Activated gamma-delta T cell treated with anti-CD3 and anti-CD28 coated beads, Interleukin-2, amount 50 U/mL, for 16 hours (primary cell): ENCODE measurements around the gene CKB.
A peak's percentile ranks its signal among the peaks of the same experiment; 100 is the strongest.

Experiments
- DNase-seq: peaks from one replicate; pipeline ENCODE4 v3.0.0-alpha.2; 2020; ENCODE audit warnings: low read depth

The CKB gene

DNA sequence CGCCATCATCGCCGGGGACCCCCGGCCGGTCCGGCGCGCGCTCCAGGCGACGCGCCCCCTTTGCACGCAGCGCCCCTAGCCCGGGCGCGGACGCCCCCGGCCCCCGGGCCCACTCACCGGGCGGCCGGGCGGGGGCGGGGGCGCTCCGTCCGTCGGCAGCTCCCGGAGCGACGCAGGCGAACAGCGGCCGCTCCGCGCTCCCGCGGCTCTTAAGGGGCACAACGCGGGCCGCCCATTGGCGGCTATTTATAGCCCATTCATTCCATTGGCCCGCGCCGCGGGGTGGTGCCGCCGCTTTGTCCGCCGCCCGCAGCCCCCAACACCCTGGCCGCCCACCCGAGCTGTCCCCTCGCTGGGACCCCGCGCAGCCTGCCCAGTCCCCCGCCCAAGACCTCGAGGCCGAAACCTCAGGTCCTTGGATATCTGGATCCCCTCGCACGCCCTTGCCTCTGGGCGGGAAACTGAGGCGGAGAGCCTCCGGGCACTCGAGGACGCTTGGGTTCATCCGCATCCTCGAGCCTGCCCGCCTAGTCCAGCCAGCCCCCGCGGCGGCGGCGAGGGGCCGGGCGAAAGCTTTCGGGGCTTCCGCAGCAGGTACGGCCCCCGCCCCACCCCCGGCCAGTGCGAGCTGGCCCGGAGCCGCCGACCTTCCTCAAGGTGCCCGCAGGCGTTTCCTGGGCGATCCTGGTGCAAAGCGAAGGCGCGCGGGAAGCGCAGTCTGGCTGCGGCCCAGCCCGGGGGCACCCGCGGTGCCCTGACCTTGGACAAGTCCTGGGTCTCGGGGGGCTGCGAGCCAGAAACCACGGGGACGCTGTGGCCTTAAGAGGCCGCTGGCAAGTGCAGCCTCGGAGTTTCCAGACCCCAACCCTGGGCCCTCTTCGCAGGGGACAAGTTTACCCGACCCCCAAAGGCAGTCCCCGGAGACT is at the start of gene CKB:
Gene CKB, minus strand, starts transcription at position 182 of the 926 bp plus-strand sequence. CDS start 337 bp downstream, outside the sequence.
- DNase-seq, result no peak

DNA sequence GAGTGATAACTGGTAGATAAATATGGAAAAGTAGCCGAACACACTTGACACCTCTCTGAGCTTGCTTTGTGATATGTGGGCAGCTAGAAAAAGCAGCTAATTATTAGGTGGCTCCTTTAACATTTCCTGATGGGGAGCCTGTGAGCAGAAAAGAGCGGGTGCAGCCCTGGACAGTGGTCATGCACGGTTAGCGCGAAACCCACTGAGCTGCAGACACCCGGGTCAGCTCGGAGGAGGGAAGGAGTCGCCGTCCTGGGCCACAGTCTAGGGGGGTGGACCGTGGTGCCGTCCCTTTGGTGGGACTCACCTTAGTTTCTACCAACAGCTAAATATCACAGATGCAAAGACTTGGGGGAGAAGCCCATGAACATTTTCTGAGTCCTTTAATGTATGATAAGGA is 46.8 kb upstream of the CKB start:
- no peak for DNase-seq

DNA sequence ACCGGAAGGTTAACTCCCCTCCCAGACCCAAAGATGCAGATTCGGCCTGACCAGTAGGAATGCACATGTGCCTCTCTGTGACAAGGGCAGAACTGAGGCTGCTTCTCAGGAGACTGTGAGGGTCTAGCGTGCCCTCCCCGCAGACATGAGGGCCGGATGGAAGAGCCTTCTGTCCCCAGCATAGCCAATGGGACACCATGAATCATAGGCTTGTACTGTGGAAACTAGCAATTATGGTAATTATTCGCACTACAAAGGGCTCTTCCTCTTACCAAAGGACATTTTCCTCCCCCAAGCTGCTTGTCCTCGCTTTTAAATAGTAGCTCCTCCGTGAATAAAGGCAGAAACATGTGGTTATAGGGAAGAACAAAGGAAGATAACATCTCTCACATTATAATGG is 46.3 kb upstream of the CKB start:
- no peak for DNase-seq

DNA sequence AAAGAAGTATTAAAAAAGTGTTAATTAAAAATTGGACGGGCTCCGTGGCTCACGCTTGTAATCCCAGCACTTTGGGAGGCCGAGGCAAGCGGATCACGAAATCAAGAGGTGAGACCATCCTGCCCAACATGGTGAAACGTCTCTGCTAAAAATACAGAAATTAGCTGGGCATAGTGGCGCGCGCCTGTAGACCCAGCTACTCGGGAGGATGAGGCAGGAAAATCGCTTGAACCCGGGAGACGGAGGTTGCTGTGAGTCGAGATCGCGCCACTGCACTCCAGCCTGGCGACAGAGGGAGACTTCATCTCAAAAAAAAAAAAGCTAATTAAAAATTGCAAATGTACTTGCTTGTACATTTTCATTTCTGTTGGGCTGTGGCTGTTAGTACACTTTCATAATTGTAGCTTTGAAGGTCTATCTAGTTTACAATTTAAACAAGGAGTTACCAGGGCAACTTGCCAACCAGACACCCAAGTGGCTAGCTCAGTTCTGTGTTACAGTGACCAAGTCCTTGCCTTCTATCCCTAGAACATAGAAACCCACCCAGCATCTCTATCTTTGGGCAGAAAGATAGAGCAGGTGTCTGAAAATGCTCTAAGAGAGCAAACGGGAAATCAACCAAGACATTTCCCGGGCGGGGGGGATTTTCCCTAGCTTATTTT is 41.3 kb upstream of the CKB start:
- DNase-seq, result no peak

DNA sequence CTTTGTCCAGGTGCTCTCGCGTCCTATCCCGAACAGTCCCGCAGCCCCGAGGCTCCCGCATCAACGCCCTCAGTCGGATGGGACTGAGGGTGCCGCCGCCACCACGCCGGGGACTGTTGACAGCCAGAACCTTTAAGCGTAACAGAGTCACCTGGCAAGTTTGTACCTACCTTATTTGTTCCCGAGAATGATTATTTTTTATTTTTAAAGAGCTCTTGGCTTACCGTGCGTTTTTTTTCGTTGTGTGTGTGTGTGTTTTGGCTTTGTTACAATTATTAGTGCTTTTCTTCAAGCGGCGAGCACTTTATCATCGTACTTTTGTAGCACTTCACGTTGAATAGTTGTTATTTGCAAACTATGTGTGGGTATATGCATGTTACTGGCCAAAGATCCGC is 40.6 kb upstream of the CKB start:
- no peak for DNase-seq

DNA sequence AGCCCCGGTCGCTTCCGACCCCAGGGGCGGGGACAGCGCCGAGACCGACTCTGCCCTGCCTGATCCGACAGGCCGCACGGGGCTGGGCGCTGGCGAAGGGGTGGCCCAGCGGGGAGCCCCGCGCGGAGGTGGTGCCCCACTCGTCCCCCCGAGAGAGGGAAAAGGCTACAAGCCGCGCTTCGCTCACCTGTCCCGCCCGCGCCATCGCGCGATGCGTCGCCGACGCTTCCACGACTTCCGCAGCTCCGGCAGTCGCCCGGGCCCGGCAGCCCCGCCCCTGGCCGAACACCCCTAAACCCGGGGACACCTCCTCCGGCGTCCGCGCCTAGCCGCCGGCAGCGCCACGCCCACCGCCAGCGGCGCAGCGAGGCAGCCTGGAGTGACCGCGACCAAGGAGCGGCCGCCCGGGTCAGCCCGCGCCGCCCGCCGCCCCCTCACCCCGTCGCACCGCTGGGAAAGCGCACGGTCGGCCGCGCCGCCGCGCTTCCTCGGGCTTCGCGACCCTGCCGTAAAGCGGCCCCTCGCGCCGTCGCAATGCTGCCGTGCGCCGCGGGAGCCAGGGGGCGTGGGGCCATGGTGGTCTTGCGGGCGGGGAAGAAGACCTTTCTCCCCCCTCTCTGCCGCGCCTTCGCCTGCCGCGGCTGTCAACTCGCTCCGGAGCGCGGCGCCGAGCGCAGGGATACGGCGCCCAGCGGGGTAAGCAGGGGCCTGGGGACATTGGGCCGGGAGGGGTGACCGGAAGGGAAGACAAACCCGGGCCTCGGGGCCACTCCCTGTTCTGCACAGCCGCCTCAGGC is 40.0 kb upstream of the CKB start, which contains the start of the genes BAG5 and COA8:
Gene BAG5, minus strand, starts transcription at position 229 of the 797 bp plus-strand sequence. CDS start 1,493 bp downstream, outside the sequence.
Gene COA8, plus strand, starts transcription at position 532 of the 797 bp plus-strand sequence. Its CDS starts 42 bp downstream, at position 574.
- DNase-seq, result peak; percentile 77

DNA sequence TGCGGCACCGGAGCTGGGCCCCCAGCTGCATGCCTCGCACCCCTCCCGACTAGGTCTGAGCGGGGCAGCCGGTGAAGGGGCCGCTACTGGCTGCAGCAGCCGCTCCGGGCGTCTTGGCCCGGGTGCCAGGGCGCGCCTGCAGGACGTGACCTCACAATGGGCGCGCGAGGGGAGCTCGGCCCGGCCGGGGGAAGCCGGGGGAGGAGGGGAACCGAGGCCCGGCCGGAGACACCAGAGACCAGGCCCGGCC is 39.5 kb upstream of the CKB start:
- no peak for DNase-seq

DNA sequence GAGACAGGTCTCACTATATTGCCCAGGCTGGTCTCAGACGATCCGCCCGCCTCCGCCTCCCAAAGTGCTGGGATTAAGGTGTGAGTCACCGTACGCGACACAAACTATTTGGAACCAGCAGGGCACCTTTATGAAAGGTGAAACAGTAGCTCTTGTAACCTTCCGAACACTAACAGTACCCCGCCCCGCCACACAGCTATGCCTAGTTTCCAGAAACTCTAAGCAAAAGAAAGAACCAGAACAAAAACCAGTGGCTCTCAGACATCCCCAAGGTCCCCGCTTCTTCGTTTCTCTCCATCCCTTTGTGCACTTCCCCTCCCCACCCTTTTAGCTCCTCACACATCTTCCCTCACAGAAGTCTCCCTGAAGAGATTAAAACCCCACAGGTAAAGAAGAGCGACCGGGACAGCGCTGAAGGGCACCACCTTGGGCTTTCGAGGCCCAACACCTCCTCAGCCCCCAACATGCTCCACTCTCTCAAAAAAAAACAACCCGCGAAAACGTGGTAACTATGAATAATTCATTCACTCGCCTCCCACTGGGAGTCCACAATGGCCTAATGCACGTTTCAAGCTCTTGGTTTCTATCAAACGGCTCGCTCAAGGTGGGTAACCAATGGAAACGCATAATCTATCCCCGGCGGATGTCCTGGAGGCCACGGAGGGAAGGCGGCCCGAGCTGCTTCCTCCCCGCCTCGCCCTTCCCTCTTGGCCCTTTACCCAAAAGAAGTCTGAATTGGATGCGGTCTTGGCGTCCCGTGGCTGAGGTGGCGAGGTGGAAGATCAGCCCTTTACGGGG is 39.0 kb upstream of the CKB start:
- DNase-seq, result peak; percentile 15

DNA sequence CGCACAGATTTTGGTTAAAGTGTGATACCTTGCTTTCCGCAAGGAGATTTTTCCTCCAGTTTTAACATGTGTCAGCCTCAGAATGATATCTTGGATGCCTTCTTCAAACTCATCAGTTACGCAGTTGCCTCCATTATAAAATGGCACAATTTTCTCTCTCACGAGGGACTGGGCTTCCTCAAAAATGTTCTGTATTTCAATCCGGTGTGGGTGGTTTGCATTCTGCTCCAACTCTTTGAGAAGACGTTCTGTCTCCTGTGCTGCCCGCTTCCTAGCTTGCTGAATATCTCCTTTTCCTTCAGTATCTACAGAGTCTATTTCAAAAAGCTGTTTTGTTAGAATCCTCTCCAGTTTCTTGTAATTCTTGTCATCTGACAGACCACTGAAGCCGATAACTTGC is 38.1 kb upstream of the CKB start:
- DNase-seq, result no peak

DNA sequence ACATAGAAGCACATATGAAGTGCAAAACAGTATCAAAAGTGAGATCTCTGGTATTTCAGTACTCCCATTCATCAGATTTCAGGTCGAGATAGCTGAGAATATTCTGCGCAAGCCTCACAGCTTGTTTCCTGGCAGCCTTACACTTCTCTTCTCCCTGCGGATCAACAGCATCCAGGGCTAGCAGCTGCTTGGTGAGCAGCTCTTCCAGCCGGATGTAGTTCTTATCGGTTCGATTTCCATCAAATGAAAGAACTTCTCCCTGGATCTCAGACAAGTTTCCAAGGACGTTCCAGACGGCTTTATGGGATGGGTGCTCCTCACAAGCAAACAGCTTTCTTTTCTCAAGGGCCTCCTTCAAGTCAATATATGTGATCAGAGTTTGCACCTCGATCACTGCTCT is 37.1 kb upstream of the CKB start:
- DNase-seq, result no peak

DNA sequence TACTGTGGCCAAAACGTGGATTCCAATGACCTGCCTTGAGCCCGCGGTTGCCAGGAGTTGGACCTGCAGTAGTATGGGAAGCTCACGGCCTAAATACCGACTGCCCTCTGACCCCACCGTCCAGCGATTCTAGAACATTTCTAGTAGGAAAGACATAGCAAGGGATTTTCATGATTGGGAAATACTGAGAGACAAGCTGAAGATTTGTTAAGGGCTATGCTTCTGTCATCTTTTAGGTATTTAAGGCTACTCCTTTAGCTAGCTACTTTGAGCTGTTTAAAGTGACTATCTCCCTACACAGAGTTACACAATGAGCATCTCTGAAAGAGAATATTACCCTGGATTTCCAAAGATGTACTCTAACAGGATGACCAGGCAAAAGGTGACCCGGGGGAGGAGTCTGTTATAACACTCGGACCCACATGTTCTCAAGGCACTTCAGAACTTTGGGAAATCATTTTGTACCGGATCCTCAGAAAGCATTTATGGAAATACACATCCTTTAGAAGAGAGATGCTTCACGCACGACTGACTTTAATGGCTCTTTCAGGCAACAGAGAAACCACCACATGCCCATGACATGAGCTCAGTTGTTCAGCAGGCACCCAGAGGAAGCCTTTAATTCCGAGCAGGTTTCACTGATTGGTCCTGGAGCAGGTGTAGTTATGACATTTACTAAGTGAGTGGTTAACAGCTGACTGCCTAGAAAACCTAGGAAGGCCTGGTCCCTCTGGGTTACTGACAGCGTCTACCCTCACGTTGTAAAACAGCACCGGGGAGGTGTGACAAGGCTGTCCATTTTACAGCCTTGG is 35.6 kb upstream of the CKB start:
- no peak for DNase-seq

DNA sequence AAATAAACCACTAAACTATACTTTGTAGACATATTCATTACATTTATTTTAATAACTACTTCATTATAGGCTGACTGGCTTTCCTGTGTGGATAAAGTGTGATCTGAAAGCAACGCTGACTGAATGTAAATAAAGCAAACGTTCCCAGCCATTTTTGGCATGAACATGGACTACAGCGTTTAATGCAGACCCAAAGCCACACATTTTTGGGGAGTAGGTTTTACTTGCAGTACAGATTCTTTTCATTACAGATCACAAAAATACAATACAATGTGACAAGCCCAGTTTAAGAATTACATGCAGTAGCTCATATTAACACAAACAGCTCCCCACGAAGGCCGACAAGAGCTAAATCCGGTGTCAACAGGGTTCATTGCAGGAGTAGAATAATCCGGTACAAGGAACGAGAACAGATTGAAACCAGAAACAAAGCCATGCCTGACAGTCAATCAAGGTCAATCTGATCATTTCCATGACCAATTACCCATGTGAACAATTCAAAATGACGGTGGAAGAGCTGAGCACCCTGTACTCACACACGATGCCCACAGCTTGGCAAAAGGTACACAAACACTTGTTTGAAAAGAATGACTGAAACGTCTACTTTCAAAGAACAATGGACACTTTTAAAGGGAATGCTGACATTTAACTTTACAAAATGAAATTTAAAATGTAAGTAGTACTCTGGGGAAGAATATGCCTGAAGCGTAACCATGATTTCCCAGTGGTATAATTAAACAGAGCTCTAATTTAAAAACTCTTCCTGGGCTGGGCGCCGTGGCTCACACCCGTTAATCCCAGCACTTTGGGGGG is 34.5 kb upstream of the CKB start:
- DNase-seq, result no peak

DNA sequence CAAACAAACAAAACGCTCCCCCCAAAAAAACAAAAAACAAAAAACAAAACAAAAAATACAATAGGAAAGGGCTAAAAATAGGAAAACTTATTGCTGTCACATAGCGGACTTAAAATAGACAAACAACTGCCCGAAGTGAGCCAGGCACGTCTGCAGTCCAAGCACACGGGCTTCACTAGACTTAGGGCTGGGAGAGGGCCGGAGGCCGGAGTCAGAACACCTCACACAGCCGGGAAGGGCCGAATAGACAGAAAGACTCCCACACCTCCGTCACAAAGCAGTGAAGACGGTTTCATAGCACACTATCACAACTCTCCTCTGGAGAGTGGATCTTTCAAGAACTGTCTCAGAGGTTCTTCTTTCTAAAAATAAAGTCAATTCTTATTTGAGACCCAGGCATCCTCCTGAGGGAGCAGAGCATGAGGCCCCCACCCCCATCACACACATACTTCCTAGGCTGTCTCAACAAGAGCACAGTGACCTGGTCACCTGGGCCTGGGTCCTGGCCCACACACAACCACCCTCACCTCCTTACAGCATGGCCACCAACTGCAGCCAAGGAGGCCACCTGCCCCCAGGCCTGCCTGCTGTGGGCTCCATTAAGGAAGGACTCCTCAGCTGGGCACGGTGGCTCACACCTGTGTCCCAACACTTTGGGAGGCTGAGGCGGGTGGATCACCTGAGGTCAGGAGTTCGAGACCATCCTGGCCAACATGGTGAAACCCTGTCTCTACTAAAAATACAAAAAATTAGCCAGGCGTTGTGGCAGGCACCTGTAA is 33.1 kb upstream of the CKB start:
- DNase-seq, result no peak

DNA sequence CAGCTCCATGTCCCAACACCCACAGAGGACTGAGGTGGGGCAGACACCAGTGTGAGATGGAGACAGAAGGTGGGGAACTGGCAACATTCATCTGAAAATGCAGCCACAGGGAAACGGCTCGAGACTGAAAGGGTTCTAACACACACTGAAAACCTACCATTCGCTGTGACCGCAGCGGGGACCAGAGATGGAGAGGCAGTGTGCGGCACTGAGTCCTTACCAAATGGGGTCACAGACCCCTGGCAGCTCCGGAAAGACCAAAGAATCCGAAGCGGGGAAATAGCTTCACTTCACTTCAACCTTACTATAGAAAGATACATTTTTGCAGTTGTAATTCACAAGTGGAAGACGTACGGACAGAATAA is 30.2 kb upstream of the CKB start:
- no peak for DNase-seq

DNA sequence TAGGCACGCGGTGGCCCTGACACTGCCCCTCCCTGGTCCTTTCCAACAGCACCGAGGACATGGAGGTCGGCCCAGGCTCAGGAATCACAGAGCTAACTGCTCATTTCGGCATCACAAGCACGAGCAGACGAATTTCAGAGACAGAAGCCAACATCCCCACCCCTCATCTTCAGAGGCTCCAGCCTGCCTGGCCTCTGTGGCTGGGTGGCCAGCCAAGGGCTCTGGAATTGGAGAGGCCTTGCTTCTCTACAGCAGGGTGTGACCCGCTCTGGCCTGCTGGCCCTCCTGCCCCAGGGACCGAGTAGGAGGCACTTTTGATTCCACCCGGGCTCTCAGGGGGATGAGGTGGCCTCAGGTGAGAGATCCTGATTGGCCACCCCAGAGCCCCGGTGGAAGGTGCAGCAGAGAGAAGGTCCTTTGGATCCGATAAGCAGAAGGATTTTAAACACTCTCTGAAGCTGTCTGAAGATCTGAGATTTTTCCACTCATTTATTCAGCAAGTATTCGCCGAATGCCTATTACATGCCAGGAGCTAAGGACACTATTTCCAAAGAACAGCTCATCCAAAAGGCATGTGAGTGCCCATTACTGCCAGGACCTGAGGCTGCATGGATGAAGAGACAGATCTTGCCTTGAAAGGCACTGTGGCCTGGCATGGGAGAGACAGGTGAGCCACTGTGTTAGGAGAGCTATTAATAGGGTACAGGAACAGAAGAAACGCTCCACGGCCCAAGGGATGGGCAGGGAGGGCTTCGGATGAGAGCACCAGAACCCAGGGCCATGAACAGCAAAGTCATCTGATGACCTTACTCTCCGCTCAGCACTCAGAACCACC is 29.6 kb upstream of the CKB start:
- DNase-seq, result no peak

DNA sequence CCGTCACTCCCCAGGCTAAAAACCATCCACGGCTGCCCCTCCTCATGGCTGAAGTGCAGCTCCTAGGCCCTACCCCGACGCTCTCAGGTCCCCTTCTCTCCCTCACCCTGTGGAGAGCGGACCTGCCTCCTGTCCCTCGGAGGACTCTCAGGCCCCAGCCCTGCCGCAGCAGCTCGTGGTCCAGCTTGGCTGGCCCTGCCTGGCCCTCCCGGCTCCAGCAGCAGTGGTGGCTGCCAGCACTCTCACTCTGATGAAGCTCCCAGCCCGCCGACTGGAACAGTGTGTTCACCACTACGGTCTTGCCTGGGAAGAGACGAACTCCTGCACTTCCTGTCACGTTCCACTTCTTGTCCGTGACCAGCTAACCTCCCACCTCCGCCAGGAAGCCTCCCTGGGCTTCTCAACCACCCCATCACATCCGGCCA is 28.7 kb upstream of the CKB start:
- DNase-seq, result no peak

DNA sequence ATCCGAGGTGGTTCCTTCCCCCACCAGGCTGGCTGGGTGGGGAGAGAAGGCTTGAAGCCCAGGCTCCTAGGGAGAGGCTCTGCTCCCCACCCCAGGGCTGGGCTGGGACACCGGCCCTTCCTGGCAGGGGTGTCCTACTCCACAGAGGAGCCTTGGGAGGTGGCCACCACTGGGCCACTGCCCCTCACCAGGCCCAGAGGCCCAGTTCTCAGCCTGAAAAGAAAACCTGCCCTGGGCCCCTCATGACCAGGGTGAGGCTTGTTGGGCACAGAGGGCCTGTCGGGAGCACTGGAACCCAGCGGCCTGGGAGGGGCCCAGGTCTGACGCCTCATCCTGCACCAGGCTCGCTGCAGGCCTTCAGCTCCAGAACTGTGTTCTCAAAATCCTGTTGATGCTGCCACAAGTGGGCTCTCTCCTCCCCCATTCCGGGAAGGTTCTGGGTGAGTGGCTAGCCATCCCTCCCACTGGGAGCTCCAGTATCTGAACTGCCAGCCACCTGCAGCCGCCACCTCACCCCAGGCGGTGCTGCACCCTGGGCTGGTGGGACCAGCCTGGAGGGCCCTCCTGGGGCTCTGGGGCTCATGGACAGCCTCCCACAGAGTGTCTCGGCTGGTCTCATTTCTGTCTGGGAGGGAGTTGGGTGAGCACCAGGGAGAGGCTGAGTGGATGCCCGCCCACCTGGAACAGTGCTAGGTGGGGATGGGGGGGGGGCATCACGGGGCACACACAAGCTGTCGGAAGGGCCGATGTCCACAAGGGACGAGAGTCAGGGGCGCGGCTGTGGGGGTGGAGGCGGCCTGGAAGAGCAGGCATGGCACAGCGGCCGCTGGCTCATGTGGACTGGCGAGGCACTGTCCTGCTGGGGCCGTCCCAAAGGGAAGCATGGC is 28.1 kb upstream of the CKB start:
- no peak for DNase-seq
